Islet of Langerhans (tissue), 1 donor: ENCODE data around the gene TMEM258.

Experiments
- FAIRE-seq: peaks from one replicate; lab custom pipeline; 2011; peaks lifted over from hg19 to GRCh38; lab: Jason Lieb, UNC

Gene TMEM258

DNA sequence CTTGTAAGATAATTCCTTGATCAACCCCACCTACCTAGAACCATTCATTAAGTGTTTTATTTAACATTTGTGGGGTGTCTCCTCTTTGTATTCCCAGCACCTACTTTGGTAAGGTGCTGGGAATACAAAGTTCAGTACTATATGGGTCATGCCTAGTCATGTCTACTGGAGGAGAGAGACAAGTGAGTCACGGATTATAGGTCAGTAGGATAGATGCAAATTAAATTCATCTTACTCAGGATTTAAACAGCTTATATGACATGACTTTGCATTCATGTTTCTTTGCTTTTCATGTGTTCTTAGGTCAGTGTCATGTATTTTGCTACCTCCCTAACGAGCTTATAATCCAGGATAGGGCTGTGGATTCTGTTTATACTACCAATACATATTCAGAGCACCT, 27.8 kb upstream of the TMEM258 start:
- FAIRE-seq: no peak

DNA sequence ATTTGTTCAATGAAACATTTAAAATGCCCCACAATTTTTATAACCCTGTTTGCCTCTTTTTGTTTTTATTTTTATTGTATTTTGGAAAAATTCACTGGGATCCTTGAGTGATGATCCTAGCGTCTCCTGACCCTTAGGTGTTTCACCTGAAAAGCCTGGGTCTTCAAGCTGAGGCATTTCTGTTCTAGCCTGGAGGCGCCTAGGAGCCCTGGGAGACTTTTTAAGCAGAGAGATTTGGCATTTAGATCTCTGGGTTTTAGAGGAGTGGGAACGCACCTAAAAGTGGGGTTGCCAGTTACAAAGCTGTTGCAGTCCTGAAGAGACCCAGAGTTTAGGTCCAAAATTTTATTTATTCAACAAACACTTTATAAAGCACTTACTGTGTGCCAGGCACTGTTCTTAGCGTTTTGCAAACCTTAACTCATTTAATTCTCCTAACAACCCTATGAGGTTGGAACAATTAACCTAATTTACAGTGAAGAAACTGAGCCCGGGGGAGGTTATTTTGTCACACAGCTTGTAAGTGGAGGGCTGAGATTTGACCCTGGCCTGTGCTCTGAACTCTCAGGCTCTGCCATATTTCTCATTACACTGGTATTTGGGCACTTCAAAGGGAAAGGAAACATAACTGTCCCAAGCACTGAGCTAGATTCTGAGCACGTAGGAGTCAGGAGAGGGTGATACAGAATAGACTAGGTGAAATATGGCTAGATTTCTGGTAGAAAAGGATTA, 25.2 kb upstream of the TMEM258 start:
- FAIRE-seq: no peak

DNA sequence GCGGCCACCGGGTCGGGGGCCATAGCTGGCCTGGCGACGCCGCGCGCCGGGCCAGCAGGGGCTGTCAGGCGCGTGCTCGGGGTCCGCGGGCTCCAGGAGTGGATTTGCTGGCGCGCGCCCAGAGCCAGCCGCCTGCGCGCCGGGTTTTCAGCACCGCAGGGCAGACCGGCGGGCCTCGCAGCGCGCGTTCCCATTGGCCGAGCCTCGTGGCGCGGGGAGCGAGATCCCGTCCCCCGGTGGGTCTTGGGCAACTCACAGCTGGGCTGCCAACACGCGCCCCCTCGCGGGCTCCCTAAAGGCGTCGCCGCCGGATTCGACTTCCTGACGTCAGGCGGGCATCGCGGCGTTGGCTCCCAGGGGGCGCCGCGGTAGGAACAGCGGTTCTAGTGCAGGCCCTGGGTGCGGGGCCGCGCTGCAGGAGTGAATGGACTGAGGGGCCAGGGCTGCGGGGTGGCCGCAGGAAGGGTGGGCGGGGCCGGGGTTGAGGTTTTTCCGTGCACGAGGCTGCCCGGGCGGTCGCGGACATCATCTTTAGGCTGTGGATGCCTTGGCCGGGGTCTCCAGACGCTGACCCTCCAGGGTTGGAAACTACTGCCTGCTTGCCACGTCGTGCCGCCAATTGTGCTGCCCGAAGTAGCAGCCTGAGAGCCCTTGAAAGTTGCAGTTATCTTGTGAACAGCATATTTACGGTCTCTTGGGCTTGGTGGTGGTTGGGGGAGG, 24.5 kb upstream of the TMEM258 start, which contains the start of gene FADS1:
Gene FADS1 (minus strand): TSS at position 268 of the 720 bp plus-strand sequence. CDS start 74 bp downstream, at position 194.
- no peak for FAIRE-seq

DNA sequence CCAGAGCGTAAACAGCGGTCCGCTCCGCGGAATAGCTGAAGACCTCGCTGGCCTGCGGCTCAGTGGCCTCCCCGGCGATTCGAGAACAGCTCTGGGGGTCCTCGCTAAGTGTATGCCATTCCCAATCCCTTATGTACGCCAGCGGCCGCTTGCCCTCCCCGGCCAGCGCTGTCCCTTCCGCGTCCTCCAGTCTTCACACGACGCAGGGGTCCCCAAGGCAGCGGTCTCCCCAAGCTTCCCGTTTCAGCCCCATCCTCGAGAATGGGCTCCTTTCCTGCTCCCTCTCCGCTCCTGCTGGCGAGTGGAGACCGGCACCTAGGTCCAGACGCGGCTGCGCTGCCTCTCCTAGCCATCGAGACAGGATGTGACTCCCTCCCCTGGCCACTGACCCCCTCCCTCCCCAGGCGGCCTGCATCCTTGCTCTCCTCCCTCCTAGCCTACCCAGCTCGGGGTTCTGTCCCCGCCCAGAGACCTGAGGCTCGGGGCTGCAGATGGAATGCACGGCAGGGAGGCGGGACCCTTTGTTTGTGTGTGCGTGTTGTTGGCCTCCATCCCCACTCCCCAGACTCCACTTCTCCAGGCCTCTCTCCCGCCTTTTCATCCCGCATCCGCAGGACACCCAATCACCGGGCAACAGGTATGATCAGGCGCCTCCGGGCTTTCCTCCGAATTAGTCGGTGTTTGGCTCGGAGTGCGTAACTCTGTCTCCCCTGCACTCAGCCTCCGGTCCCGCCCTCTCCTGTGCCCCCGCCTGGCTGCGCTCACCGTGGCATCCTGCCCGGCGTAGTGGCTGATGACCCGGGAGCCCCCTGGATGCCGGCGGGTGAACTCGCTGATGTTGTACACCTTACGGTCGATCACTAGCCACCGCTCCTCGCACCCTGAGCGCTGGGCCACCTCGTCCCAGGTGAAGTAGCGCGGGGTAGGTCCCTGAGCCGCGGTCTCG, 23.7 kb upstream of the TMEM258 start:
- FAIRE-seq: no peak

DNA sequence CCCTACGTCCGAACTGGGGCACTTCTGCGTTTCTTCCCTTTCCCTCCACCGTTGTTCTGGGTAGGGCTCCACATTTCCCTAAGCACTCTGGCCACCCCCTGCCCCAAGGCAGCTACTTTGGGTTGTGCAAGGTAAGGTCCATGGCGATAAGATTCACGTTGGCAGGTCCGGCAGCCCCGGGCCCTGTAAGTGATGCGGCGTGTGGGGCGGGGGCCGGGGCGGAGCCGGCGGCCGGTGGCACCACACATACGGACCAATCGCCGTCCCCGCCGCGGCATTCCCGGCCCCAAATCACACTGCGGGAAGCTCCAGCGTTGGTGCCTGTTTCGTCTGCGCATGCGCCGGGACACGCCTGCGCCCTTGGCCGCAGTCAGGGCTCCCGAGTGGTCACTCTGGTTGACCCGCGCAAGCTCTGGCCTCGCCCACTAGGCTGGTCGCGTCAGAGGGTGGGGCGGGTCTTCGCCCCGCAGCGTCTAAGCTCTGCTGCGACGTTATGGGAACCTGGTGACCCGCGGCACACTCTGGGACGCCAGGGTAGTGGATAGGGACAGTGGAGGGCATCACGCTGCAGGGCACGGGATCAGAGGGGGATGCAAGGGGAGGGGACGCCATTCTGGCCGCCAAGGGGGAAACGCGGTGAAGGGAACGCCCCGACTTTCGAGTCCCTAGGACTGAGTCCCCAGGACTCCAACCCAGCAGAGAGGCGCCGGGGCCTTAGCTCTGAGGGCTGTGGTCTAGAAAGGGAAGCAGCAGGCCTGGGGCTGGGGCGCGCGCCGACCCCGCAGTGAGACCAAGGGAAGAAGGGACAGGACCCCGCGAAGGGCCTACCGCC, 22.8 kb upstream of the TMEM258 start:
- no peak for FAIRE-seq

DNA sequence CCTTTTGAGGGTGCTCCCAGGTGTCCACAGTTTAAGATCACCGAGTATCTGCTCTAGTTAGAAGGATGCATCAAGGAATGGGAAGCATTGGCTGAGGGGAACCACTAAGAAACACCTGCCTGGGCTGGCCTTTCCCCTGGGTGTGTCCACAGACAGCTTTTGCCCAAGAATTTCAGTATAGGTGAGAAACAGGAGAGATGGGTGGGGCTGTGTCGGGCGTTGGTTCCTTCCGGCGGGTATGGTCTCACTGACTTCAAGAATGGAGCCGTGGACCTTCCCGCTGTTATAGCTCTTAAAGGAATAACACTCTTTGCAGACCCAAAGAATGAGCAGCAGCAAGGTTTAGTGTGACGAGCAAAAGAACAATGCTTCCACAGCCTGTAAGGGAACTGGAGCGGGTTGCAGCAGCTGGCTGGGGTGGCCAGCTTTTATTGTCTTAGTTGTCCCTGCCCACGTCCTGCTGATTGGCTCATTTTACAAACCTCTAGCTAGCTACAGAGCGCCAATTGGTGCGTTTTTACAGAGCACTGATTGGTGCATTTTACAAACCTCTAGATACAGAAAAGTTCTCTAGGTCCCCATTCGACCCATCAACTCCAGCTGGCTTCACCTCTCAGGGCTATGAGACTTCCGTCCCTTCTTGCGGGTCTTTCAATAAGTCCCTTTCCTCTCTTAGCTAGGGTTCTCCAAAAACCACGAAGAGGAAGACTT, 22.0 kb upstream of the TMEM258 start:
- FAIRE-seq: no peak

DNA sequence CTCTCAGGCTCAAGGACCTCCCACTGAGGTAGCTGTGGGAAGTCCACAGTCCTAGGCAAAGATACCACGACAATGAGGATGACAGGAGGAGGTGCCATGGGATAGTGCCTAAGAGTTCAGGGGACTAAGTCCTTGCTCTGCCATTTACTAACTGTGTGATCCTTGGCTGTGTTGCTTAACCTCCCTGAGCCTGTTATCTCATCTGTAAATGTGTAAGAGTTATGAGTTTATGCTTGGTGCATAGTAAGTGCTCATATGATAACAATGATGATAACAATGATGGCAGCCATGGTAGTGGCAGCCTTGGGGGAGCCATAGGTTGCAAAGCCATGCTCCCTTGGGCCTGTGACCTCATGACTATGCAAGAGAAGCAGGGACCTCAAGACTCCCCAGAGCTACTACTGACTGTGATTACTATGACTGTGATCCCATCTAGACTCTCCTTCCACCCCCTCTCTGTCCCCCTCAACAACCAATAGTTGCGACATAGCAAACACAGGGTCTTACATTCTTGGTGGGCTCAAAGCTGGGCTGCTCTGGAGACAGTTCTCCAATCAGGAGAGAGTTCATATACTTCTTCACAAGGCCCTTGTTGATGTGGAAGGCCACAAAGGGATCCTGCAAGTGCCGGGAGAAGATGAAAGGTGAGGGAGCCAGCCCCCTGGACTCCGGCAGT, 20.5 kb upstream of the TMEM258 start:
- no peak for FAIRE-seq

DNA sequence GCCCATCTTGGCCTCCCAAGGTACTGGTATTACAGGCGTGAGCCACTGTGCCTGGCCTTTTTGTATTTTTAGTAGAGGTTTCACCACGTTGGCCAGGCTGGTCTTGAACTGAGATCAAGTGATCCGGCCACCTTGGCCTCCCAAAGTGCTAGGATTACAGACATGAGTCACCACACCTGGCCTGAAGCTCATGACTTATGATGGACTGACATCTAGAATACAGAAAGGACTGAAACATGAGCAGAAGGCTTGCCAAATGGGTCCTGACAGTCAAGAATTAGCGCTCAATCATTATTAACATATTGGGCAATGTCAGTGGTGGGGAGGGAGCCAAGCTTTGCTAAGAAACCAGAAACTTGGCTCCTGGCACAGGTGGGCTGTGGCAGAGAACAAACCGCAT, 19.4 kb upstream of the TMEM258 start:
- no peak for FAIRE-seq

DNA sequence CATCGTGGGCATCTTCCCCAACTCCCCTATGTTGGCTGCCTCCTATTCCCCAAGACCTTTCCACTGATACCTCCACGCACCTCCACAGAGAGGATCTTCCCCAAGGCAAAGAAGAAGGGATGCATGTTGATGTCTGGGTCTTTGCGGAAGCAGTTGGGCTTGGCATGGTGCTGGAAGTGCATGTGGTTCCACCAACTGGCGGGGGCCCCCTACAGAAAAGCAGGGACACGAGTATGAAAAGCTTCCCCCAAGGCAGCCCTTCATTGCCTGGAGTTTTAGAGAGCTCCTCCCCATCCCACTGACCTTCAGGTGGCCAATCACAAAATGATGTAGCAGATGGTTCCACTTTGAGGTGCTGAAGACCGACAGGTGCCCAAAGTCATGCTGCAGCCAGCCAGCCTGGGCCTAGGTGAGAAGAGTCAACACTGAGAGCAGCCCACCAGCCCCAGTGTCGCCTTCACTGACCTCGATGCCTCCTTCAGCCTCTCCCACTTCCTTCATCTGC, 18.3 kb upstream of the TMEM258 start:
- FAIRE-seq: no peak

DNA sequence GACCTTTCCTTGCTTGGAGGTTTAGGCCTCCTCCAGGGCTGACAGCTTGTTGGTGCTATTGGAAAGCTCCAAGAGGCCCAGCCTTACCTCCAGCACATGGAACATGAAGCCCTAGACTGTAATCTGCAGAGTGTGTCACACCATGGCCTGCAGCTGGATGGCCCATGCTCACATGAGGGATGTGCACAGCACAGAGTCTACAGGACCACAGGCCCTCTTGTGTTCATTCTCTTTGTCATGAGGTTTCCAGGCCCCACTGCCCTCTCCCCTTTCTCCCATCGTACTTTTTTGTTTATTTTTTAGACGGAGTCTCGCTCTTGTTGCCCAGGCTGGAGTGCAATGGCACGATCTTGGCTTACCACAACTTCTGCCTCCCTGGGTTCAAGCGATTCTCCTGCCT, 14.4 kb upstream of the TMEM258 start:
- no peak for FAIRE-seq

DNA sequence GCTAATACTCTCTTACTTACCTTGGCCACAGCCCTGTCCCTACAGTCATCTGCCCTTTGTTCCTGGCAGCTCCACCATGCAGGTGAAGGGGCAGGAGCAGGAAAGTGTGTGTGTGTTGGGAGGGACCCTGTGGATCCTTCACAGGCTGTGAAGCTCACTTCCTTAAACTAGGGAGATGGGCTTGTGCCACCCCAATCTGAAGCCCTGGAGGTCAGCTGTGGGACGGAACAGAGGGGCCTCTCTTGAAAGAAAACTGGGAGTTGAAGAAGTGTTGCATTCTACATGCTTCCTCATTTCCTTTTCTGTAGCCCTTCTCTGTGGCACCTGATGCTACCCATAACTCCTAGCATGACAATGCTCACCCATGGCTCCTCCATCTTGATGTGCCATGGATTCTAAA, 12.7 kb upstream of the TMEM258 start:
- FAIRE-seq: no peak

DNA sequence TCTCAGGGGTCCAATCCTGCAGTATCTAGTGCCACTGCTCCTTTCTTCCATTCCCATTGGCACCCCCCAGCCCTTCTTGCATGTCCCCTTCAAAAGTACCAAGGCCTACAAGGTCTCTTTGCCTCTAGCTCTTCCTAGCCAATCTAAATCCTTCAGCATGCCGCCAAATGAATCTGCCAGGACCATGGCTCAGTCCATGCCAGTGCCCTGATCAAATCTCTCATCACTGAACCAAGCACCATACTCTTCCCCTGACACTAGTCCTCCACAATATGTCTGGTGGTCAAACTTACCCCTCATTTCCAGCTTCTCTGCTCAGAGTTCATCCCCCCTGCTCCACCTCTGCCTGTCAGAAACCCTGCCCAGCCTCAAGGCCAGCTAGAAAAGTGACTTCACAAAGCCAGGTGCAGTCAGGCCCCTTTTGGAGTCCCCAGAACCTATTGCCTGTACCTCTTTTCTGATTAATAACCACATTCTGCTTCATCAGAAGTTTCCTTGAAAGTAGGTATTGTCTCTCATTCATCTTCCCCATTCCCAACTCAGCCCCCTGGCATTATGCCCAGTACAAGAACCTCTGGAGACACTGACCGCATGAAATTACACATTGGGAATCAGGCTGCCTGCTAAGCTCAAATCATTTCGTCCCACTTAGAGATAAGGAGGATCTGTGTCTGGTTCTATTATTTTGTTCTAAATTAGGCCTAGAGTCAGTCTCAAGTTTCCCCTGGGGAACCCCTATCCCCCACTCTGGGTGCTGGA, 11.7 kb upstream of the TMEM258 start:
- no peak for FAIRE-seq

DNA sequence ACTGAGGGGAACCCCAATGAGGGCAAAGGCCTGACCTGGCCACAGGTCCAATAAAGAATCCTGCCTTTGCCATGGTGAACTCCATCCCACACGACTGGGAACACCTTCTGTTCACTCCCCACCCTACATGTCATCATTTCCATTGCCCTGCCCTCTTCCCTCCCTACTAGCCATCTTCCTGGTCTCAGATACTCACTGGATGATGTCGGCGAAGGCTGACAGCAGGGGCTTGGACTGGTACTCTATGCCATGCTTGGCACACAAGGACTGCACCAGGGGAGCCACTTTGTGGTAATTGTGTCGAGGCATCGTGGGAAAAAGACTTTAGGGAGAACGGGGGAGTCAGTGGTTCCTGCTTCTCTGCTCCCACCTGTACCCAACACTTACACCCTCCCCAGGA, 10.2 kb upstream of the TMEM258 start:
- FAIRE-seq: no peak

DNA sequence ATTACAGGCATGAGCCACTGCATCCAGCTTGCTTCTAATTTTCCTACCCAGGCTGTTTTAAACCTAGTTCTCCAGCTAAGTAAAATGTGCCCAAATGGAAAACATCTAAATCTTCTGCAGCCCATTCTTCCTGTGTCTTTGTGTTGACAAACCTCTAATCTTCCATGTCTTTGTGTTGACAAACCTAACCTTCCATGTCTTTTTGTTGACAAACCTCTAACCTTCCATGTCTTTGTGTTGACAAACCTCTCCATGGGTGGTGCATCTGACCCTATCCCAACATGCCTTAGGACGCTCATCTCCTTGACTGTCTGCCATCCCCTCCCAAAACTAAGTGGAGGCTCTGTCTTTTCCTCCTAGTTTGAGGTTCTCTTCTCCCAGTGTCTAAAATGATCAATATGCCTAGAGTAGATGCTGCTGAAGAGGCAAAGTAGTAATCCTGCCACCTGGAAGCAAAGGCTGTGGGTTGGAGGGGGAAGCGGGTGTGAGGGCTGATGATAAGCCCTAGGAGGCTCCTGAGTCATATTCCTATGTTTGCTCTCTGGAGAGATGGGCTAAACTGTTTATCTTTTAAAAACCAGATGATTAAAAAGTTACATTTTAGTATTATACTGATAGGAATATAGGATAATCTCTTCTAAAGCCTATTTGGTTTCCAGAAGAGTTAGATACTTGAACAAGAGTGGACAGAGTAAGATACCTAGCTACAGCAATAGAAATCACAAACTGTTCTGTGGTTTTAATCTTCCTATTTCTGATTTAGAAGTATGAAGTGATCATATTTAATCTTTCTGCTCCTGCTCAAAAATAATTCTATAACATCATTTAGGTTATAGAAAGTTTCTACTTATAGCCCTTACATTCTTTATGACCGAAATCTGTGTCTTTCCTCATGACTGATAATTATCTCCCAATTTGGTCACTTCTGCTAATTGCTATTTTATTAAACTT, 8.2 kb upstream of the TMEM258 start:
- FAIRE-seq: no peak

DNA sequence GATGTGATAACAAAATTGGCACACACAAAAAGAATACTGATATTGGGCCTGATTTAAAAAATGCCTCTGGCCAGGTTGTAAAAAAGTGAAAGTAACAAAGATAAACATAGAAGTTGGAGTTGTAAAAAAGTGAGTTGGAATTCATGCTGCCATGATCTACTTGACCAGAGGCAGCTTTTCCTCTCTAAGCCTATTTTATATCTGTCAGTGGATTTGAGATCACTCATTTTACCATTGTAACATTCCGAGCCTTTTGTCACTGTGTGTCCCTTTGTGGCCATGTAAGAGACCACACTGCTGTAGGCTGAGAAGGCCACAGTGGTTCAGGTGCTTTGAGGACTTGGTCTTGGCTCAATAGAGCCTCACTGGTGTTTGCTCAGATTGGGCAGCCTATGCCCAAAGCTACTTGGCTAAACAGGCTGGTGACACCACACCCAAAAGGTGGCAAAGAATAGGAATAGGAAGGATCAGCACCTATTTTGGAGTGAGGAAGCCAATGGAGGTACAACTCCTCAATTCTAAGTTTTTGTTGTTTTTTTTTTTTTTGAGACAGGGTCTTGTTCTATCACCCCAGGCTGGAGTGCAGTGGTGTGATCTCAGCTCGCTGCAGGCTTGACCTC, 7.4 kb upstream of the TMEM258 start:
- FAIRE-seq: no peak

DNA sequence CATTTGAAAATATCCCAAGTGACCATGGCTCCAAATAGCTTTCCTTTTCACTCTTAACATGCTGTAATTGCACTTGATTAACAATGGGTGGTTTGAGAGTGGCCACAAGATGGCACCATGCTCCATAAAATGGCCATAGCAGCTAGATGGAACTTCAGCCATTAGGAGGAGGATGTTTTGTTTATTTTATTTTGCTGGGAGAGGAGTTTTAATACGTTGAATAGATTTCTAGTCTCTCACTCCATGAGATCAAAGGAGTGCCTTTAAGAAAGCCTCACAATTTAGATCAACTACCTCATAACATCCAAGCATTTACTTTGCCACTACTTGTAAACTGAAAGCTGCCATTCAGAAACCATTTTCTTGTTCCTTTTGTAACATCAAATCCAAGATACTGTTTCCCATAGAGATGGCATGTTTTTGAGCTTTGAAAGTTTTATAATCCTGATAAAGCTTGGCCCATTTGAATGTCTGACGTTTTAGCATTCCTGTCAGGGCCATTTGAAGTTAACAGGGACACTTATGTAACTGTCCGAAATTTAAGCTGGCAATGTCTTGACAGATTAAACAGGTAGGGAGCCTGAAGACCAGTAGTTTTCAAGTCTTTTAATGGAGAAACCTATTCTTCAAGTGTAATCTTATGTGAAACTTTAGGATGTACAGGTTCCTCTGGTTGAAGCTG, 5.0 kb upstream of the TMEM258 start:
- peak; percentile 36 for FAIRE-seq

DNA sequence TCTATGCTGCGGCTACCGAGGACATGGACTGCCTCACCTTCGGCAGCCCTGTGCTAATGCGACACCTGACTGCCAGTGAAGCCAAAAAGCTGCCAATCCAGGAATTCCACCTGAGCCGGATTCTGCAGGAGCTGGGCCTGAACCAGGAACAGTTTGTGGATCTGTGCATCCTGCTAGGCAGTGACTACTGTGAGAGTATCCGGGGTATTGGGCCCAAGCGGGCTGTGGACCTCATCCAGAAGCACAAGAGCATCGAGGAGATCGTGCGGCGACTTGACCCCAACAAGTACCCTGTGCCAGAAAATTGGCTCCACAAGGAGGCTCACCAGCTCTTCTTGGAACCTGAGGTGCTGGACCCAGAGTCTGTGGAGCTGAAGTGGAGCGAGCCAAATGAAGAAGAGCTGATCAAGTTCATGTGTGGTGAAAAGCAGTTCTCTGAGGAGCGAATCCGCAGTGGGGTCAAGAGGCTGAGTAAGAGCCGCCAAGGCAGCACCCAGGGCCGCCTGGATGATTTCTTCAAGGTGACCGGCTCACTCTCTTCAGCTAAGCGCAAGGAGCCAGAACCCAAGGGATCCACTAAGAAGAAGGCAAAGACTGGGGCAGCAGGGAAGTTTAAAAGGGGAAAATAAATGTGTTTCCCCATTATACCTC, 3.6 kb upstream of the TMEM258 start:
- FAIRE-seq: no peak
